Measurements from ENCODE around the gene UNC13A. TPM values are rescaled to one million over a fixed set of nuclear protein-coding genes. Genes with fewer than 3 reads are reported as not detected.

Gene UNC13A
- total RNA-seq, 1 experiment from 2014 or later = 29.0 TPM

- no peaks in the 10 kb centered on the region for H3K9me2 ChIP-seq (ENCODE audit: insufficient read depth)
- H3K36me3 ChIP-seq (ENCODE audit: control insufficient read depth in 1 of 2, insufficient read depth in 2 of 2, low read length in 2 of 2) = peaks cover 4% of the 10 kb centered on the region in 2 experiments; a peak in 2 of 4 replicates
- ChIA-PET POLR2A (interaction anchor here (0.7 to 1.4 kb wide), 3 partner anchors 11 to 279 kb away, joined by 3 to 4 read pairs (median 3); no protein-coding TSS in a partner anchor), CTCF (interaction anchor here (1.2 to 1.6 kb wide), 3 partner anchors 12 to 47 kb away, joined by 3 to 4 read pairs (median 4); no protein-coding TSS in a partner anchor), RAD21 (ENCODE audit: low non-redundant PET in 1 of 2, low total read pairs in 2 of 2, uncharacterized antibody in 2 of 2, unreplicated experiment in 2 of 2) (interaction anchor here in 1 of 2 experiments (0.9 kb wide), 1 partner anchor 48 kb away, joined by 4 read pairs; no protein-coding TSS in a partner anchor)
- intact Hi-C loops (cut with micrococcal nuclease) = loop anchor here (5.0 kb wide), 1 partner anchor 48 kb away; no protein-coding TSS in a partner anchor
- peak within 1 kb of the TSS; percentile 91 to 97 for H3K4me3 ChIP-seq (replicated peaks in 1 of 2; ENCODE audit: low read depth in 1 of 2, low read length in 2 of 2)
- peak within 1 kb of the TSS; percentile 82 for H3K4me2 ChIP-seq (ENCODE audit: low read length)
- no peaks in the 10 kb centered on the region for H4K20me1 ChIP-seq (ENCODE audit: insufficient read depth)
- H3K4me1 ChIP-seq (ENCODE audit: control insufficient read depth in 1 of 2, insufficient read depth in 2 of 2, low read length in 2 of 2) = peaks cover 13 to 35% of the 10 kb centered on the region in 2 experiments
- peak within 1 kb of the TSS; percentile 66 for H3K27ac ChIP-seq (ENCODE audit: low read depth, low read length)
- H3K79me2 ChIP-seq (ENCODE audit: insufficient read depth, low read length) = peaks cover 33% of the 10 kb centered on the region
- BruUV-seq (replicated peaks) = TSS peak; percentile 89
- peak; percentile 84 for ATAC-seq
- DNase-seq (ENCODE audit: low read depth, low spot score) = no peak
- H2AFZ ChIP-seq (ENCODE audit: low read depth, low read length, poor library complexity, severe bottlenecking) = peak within 1 kb of the TSS; percentile 34
- H3K27me3 ChIP-seq (ENCODE audit: insufficient read depth, low read length) = no peaks in the 10 kb centered on the region
- peak within 1 kb of the TSS; percentile 82 for H3K9ac ChIP-seq (ENCODE audit: low read length)
- no peaks in the 10 kb centered on the region for H3K9me3 ChIP-seq (ENCODE audit: control insufficient read depth in 1 of 2, insufficient read depth in 1 of 2, low read depth in 1 of 2, low read length in 2 of 2)
- no peak for TF ChIP-seq EZH2phosphoT487 (IDR thresholded peaks at IDR 0.05; ENCODE audit: borderline replicate concordance)
- TF ChIP-seq ZFX (IDR thresholded peaks at IDR 0.05) = peak; percentile 71
- TF ChIP-seq CBX3 (IDR thresholded peaks at IDR 0.05; ENCODE audit: low read depth) = no peak
- no peak for TF ChIP-seq ZNF274 (IDR thresholded peaks at IDR 0.05; ENCODE audit: low read depth, low read length)
- TF ChIP-seq POLR2A (IDR thresholded peaks at IDR 0.05; ENCODE audit: borderline replicate concordance, extremely low read depth, insufficient read depth, insufficient read length) = peak; percentile 68
- no peak for TF ChIP-seq EZH2 (IDR thresholded peaks at IDR 0.05)
- no peak for TF ChIP-seq ELF1 (IDR thresholded peaks at IDR 0.05; ENCODE audit: borderline replicate concordance, low read depth)
- TF ChIP-seq, protein P1, sequence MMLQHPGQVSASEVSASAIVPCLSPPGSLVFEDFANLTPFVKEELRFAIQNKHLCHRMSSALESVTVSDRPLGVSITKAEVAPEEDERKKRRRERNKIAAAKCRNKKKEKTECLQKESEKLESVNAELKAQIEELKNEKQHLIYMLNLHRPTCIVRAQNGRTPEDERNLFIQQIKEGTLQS (IDR thresholded peaks at IDR 0.05) = no peak
- TF ChIP-seq YY1 (IDR thresholded peaks at IDR 0.05; ENCODE audit: extremely low read depth, insufficient replicate concordance, low read depth, low read length) = peak; percentile 93
- no peak for TF ChIP-seq FOSL1 (IDR thresholded peaks at IDR 0.05; ENCODE audit: low read depth)
- no peak for TF ChIP-seq SP1 (IDR thresholded peaks at IDR 0.05; ENCODE audit: low read depth)
- no peak; the same call in 1 of the 2 replicates for TF ChIP-seq SIN3A (IDR thresholded peaks at IDR 0.05; ENCODE audit: low read depth)
- TF ChIP-seq, protein P2, sequence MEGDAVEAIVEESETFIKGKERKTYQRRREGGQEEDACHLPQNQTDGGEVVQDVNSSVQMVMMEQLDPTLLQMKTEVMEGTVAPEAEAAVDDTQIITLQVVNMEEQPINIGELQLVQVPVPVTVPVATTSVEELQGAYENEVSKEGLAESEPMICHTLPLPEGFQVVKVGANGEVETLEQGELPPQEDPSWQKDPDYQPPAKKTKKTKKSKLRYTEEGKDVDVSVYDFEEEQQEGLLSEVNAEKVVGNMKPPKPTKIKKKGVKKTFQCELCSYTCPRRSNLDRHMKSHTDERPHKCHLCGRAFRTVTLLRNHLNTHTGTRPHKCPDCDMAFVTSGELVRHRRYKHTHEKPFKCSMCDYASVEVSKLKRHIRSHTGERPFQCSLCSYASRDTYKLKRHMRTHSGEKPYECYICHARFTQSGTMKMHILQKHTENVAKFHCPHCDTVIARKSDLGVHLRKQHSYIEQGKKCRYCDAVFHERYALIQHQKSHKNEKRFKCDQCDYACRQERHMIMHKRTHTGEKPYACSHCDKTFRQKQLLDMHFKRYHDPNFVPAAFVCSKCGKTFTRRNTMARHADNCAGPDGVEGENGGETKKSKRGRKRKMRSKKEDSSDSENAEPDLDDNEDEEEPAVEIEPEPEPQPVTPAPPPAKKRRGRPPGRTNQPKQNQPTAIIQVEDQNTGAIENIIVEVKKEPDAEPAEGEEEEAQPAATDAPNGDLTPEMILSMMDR (IDR thresholded peaks at IDR 0.05 in 2 of 3, conservative IDR thresholded peaks at IDR 0.05 in 1 of 3; ENCODE audit: borderline replicate concordance in 1 of 3, insufficient read depth in 1 of 3, low read depth in 2 of 3, low read length in 2 of 3) = no peak
- no peak for TF ChIP-seq SRF (IDR thresholded peaks at IDR 0.05; ENCODE audit: low read depth)
- peak; percentile 89 for TF ChIP-seq POLR2AphosphoS5 (IDR thresholded peaks at IDR 0.05; ENCODE audit: low read depth, low read length)
- no peak for TF ChIP-seq EGR1 (IDR thresholded peaks at IDR 0.05; ENCODE audit: low read depth)
- TF ChIP-seq CEBPB (IDR thresholded peaks at IDR 0.05; ENCODE audit: low read depth) = no peak
- no peak for TF ChIP-seq RAD21 (IDR thresholded peaks at IDR 0.05; ENCODE audit: low read depth)
- TF ChIP-seq, protein P3, sequence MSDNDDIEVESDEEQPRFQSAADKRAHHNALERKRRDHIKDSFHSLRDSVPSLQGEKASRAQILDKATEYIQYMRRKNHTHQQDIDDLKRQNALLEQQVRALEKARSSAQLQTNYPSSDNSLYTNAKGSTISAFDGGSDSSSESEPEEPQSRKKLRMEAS (IDR thresholded peaks at IDR 0.05) = peak; percentile 37; the same call in 1 of the 2 replicates
- TF ChIP-seq, protein P4, sequence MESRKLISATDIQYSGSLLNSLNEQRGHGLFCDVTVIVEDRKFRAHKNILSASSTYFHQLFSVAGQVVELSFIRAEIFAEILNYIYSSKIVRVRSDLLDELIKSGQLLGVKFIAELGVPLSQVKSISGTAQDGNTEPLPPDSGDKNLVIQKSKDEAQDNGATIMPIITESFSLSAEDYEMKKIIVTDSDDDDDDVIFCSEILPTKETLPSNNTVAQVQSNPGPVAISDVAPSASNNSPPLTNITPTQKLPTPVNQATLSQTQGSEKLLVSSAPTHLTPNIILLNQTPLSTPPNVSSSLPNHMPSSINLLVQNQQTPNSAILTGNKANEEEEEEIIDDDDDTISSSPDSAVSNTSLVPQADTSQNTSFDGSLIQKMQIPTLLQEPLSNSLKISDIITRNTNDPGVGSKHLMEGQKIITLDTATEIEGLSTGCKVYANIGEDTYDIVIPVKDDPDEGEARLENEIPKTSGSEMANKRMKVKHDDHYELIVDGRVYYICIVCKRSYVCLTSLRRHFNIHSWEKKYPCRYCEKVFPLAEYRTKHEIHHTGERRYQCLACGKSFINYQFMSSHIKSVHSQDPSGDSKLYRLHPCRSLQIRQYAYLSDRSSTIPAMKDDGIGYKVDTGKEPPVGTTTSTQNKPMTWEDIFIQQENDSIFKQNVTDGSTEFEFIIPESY (IDR thresholded peaks at IDR 0.05; ENCODE audit: extremely low read depth, insufficient replicate concordance, low read length) = peak; percentile 12
Observed at GRCh38 chr19:17718947-17719711, 31.0 kb upstream of the UNC13A start, which contains the start of gene MAP1S. Gene MAP1S (plus strand): TSS chr19:17719480. CDS start chr19:17719503, 23 bp downstream.

Measured in HCT116 (cell line).